Activated naive CD4-positive, alpha-beta T cell treated with anti-CD3 and anti-CD28 coated beads, Interleukin-2, amount 50 U/mL, for 72 hours (primary cell): ENCODE measurements around the gene AGAP1. TPM values are rescaled to one million over a fixed set of nuclear protein-coding genes. Genes with fewer than 3 reads are reported as not detected.

Experiments
- ATAC-seq, 2 donors: fragments of 150-1000 bp; cut with Tn5 transposase; 2 replicates each; pipeline ENCODE4 v1.10.0; 2021; ENCODE audit warnings: mild to moderate bottlenecking in 2 of 2, moderate library complexity in 2 of 2
- DNase-seq, 2 donors: peaks; one replicate each; pipeline ENCODE4 v3.0.0; 2021 to 2022; ENCODE audit warnings: low spot score in 2 of 2
- H3K27ac Mint-ChIP-seq, 2 donors: one replicate each; pipeline ENCODE4 v1.8.0; 2022; ENCODE audit warnings: mild to moderate bottlenecking in 2 of 2, mixed read lengths in 2 of 2
- H3K36me3 Mint-ChIP-seq, 2 donors: one replicate each; pipeline ENCODE4 v1.8.0; 2022; ENCODE audit warnings: mixed read lengths in 2 of 2
- H3K9me3 Mint-ChIP-seq, 2 donors: one replicate each; pipeline ENCODE4 v1.8.0; 2022; ENCODE audit warnings: mixed read lengths in 2 of 2
- total RNA-seq, 2 donors: library from RNA; stranded (reverse); gene quantifications; one replicate each; pipeline ENCODE4 v1.2.3, GENCODE V29; 2022

Gene AGAP1
- total RNA-seq, 2 donors from 2014 or later = 0.48 to 7.2 TPM

- ATAC-seq (no peak), DNase-seq (no peak)
- no peak overlapping the region for H3K27ac Mint-ChIP-seq
- no peaks in the 10 kb centered on the region for H3K9me3 Mint-ChIP-seq
- no peaks in the 10 kb centered on the region for H3K36me3 Mint-ChIP-seq
These were observed 317.8 kb downstream of the AGAP1 start for GRCh38 chr2:235811446-235812184.

GRCh38 chr2:235812185-235812665, 318.4 kb downstream of the AGAP1 start:
- Mint-ChIP-seq H3K27ac (no peak overlapping the region), H3K9me3 (no peaks in the 10 kb centered on the region), H3K36me3 (no peaks in the 10 kb centered on the region)
- ATAC-seq (no peak), DNase-seq (no peak)

DNA sequence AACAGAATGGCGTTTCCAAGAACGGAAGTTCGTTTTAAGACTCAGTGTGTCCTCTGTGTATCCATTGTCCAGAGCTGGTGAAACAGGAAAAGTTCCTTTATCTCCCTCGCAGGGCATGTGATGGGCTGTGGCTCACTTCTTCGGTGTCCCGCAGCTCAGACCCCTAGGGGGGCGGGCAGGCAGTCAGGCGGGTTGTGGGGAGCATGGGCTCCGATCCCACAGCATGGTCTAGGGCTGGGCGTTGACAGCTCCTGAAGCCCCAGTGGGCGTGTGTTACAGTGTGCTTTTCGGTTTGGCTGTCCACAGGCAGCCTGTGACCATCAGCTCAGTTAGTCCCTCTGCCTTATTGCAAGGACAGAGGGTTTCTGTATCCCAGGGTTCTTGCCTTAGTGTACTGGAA, 319.6 kb downstream of the AGAP1 start:
- ATAC-seq = no peak
- Mint-ChIP-seq H3K9me3 (no peaks in the 10 kb centered on the region), H3K36me3 (no peaks in the 10 kb centered on the region), H3K27ac (no peak overlapping the region)
- DNase-seq = no peak

DNA sequence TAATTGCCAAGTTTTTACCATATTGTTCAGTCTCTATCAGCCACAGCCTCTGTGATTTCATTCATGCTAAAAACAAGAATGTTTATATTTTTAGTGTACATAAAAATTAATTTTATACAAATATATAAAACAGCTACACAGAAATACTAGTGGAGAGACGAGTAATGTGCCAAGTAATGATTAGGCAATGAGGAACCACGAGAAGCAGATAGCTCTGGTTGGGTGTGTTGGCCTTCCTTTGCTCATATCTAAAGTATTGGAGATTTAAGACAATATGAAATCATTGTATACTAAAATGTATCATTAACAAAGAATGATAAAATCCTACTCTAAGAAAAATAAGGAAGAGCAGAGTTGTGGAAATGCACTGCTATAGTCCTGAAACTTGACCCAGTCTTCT, 326.7 kb downstream of the AGAP1 start:
- H3K9me3 Mint-ChIP-seq = peaks cover 6 to 7% of the 10 kb centered on the region in 2 donors
- ATAC-seq (no peak), DNase-seq (no peak)
- no peak overlapping the region for H3K27ac Mint-ChIP-seq
- H3K36me3 Mint-ChIP-seq = no peaks in the 10 kb centered on the region

GRCh38 chr2:235824331-235824730, 330.5 kb downstream of the AGAP1 start:
- peaks cover 6 to 7% of the 10 kb centered on the region in 2 donors for H3K9me3 Mint-ChIP-seq
- H3K27ac Mint-ChIP-seq = no peak overlapping the region
- H3K36me3 Mint-ChIP-seq = no peaks in the 10 kb centered on the region
- ATAC-seq (no peak), DNase-seq (no peak)

DNA sequence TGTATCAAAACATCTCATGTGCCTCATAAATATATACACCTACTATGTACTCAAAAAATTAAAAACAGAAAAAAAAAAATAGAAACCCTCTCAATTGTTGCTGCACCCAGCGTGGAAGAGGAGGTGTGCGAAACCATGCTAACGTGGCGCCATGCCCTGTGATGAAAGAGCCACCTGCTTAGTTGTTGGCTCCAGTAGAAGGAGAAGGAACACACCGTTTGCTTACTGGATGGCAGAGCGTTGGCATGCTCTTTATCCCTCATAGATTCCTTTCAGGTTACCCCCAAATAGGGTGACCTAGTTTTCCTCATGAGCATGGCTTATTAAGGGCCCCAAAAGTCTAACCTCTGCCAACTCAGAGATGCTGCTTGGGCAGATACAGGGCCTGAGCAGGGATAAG, 332.1 kb downstream of the AGAP1 start:
- no peak overlapping the region for H3K27ac Mint-ChIP-seq
- no peak for ATAC-seq
- peaks cover 6 to 7% of the 10 kb centered on the region in 2 donors for H3K9me3 Mint-ChIP-seq
- DNase-seq = no peak
- no peaks in the 10 kb centered on the region for H3K36me3 Mint-ChIP-seq

GRCh38 chr2:235826826-235827225, 333.0 kb downstream of the AGAP1 start:
- DNase-seq (no peak), ATAC-seq (no peak)
- no peaks in the 10 kb centered on the region for H3K36me3 Mint-ChIP-seq
- peaks cover 6 to 7% of the 10 kb centered on the region in 2 donors for H3K9me3 Mint-ChIP-seq
- H3K27ac Mint-ChIP-seq = no peak overlapping the region

DNA sequence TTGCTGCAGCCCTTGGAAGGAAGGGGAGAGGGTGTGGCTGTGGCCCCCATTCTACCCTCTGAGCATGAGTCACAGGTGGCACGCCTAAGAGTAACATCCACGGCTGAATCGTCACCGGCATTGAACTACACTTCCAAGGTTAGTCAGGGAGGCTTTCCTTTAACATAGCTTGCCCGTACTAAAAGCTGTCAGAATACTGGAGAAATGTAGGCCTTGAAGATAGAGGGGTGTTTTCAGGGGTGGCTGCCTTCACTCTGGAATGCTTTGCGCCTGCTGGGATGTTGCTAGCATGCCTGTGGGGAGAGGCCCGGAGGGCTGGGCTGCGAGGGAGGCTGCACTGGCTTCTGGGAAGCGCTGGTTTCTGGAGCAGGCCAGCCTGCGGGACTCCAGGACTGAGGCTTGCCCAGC, 333.7 kb downstream of the AGAP1 start:
- DNase-seq = no peak
- Mint-ChIP-seq H3K27ac (no peak overlapping the region), H3K36me3 (no peaks in the 10 kb centered on the region), H3K9me3 (no peaks in the 10 kb centered on the region)
- ATAC-seq = no peak

DNA sequence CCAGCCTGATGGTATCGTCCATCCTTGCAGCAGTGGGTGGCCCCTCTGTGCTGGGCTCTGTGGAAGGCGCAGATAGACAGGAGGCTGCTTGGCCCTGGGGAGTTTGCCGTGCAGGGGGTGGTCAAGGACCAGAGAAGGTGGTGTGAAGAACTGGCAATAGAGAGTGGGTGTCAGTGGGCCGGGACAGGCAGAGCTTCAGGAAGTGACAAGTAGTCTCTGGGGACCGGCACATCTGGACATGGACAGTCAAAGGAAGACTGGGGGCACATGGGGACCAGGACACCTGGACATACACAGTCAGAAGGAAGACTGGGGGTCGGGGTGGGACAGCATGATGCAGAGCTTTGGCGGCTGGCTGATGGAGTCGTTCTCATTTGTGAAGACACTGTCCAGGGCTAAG, 335.9 kb downstream of the AGAP1 start:
- ATAC-seq = no peak
- no peaks in the 10 kb centered on the region for H3K9me3 Mint-ChIP-seq
- no peak overlapping the region for H3K27ac Mint-ChIP-seq
- H3K36me3 Mint-ChIP-seq = no peaks in the 10 kb centered on the region
- DNase-seq = no peak

- Mint-ChIP-seq H3K27ac (no peak overlapping the region), H3K36me3 (no peaks in the 10 kb centered on the region), H3K9me3 (no peaks in the 10 kb centered on the region)
- ATAC-seq (no peak), DNase-seq (no peak)
These were observed 337.9 kb downstream of the AGAP1 start for GRCh38 chr2:235831755-235832154.

- Mint-ChIP-seq H3K36me3 (no peaks in the 10 kb centered on the region), H3K9me3 (no peaks in the 10 kb centered on the region), H3K27ac (no peak overlapping the region)
- no peak for ATAC-seq
- DNase-seq = no peak
These were observed 339.1 kb downstream of the AGAP1 start for GRCh38 chr2:235832941-235833340.

- ATAC-seq = no peak
- H3K36me3 Mint-ChIP-seq = no peaks in the 10 kb centered on the region
- no peaks in the 10 kb centered on the region for H3K9me3 Mint-ChIP-seq
- DNase-seq = no peak
- H3K27ac Mint-ChIP-seq = no peak overlapping the region
These were observed 340.3 kb downstream of the AGAP1 start for GRCh38 chr2:235833971-235834620.

DNA sequence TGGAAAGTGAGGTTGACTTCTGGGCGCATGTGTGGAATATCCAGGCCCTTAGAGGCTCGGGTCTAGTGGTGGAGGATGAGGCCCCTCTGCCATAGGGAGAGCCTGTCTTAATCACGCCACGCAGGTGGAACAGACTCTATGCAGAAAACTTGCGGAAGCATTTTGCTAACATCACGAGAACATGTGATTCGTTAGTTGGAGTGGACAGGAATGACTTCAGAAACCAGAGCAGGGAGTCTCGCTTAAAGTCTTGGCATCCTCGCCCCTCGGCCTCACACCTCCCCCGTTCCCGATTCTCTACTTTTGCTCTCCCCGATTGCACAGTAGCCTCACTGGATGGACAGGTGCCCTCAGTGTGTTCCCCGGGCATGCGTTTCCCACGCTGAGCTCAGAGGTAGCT, 340.9 kb downstream of the AGAP1 start:
- no peaks in the 10 kb centered on the region for H3K36me3 Mint-ChIP-seq
- H3K27ac Mint-ChIP-seq = no peak overlapping the region
- H3K9me3 Mint-ChIP-seq = no peaks in the 10 kb centered on the region
- DNase-seq (no peak), ATAC-seq (no peak)

GRCh38 chr2:235835810-235836209, 342.0 kb downstream of the AGAP1 start:
- ATAC-seq (no peak), DNase-seq (no peak)
- Mint-ChIP-seq H3K9me3 (no peaks in the 10 kb centered on the region), H3K36me3 (no peaks in the 10 kb centered on the region), H3K27ac (no peak overlapping the region)

GRCh38 chr2:235836491-235836911, 342.7 kb downstream of the AGAP1 start:
- no peak for DNase-seq
- no peaks in the 10 kb centered on the region for H3K9me3 Mint-ChIP-seq
- H3K27ac Mint-ChIP-seq = no peak overlapping the region
- ATAC-seq = no peak
- no peaks in the 10 kb centered on the region for H3K36me3 Mint-ChIP-seq

DNA sequence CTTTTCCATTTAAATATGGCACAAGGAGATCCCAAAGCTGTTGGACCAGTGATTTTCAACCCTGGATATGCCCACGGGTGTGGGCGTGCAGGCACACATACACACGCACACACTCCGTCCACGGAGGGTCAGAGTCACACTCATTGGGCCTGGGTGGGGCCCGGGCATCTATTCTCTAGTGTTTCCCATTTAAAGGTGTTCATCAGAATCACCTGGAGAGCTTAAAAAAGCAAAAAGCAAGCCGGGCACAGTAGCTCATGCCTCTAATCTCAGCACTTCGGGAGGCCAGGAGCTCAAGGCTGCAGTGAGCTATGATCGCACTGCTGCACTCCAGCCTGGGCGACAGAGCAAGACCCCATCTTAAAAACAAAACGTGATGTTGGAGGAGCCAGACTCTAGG, 345.4 kb downstream of the AGAP1 start:
- no peaks in the 10 kb centered on the region for H3K9me3 Mint-ChIP-seq
- no peak for DNase-seq
- no peaks in the 10 kb centered on the region for H3K36me3 Mint-ChIP-seq
- H3K27ac Mint-ChIP-seq = no peak overlapping the region
- no peak for ATAC-seq

GRCh38 chr2:235839974-235840373, 346.1 kb downstream of the AGAP1 start:
- ATAC-seq (no peak), DNase-seq (no peak)

DNA sequence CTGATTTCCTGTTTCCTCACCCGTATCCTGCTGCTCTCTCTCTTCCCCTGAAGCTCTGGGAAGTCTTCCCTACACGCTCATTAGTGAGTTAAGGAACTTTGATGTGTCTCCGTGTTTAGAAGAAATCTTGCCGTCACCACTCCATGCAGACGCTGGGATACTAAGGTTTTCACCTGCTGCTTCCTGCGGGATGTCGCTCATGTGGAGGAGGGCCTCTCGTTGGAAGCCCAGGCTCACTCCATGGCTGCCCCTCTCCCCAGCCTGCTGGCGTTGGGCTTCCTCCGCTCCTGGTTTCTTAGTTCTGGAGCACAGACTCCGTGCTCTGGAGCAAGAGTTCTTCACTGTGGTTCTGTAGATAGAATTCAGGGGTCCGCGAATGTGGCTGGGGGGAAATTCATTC, 348.0 kb downstream of the AGAP1 start:
- no peak for ATAC-seq
- no peak for DNase-seq
- H3K27ac Mint-ChIP-seq = no peak overlapping the region
- H3K9me3 Mint-ChIP-seq = no peaks in the 10 kb centered on the region
- no peaks in the 10 kb centered on the region for H3K36me3 Mint-ChIP-seq

More at GRCh38 chr2:235839974-235840373, 346.1 kb downstream of the AGAP1 start:
- Mint-ChIP-seq H3K27ac (no peak overlapping the region), H3K9me3 (no peaks in the 10 kb centered on the region), H3K36me3 (no peaks in the 10 kb centered on the region)
